OCI-LY7 (cell line): ENCODE measurements around the gene TEX14. TPM values are rescaled to one million over a fixed set of nuclear protein-coding genes. Genes with fewer than 3 reads are reported as not detected.

ENCODE experiments used
- BruUV-seq: library from RNA; stranded (reverse); fragments of 400-500 nt; replicated peaks from 2 replicates; lab custom pipeline; 2021; lab: Mats Ljungman, UMichigan
- CTCF ChIA-PET: fragments of 300-600 bp; sonication (Branson Sonifier 250); formaldehyde crosslinking; loops from one replicate; lab custom pipeline; 2022; ENCODE audit warnings: antibody characterized with exemption; ENCODE audit not compliant: unreplicated experiment; lab: Charles Lee
- POLR2A ChIA-PET: fragments of 300-600 bp; sonication (Branson Sonifier 250); formaldehyde crosslinking; loops from one replicate; lab custom pipeline; 2022; ENCODE audit warnings: antibody characterized with exemption; lab: Charles Lee
- DNase-seq: peaks from one replicate; pipeline ENCODE4 v3.0.0-alpha.2; 2015; ENCODE audit warnings: low spot score
- H2AFZ ChIP-seq: fragments of 200-600 bp; sonication (generic), shearing (Covaris generic); 2 replicates; pipeline ENCODE4 v1.6.1; 2014; ENCODE audit warnings: mild to moderate bottlenecking, antibody characterized with exemption, low read length, moderate library complexity
- H3K27ac ChIP-seq: fragments of 200-600 bp; sonication (generic); 2 replicates; pipeline ENCODE4 v1.5.1; 2014; ENCODE audit warnings: mixed run types, low read depth, mild to moderate bottlenecking, moderate library complexity, low read length, inconsistent platforms; ENCODE audit not compliant: poor library complexity, severe bottlenecking
- H3K36me3 ChIP-seq: fragments of 200-600 bp; sonication (generic); 2 replicates; pipeline ENCODE4 v1.6.1; 2014; ENCODE audit warnings: mild to moderate bottlenecking, antibody characterized with exemption, low read length, moderate library complexity, mixed read lengths; ENCODE audit not compliant: insufficient read depth
- H3K4me1 ChIP-seq: fragments of 200-600 bp; sonication (generic); 2 replicates; pipeline ENCODE4 v1.5.1; 2014; ENCODE audit warnings: mild to moderate bottlenecking, low read length; ENCODE audit not compliant: insufficient read depth, poor library complexity, severe bottlenecking
- H3K4me2 ChIP-seq: fragments of 200-600 bp; sonication (generic); 2 replicates; pipeline ENCODE4 v1.6.1; 2014; ENCODE audit warnings: mild to moderate bottlenecking, low read length
- H3K4me3 ChIP-seq: fragments of 200-600 bp; sonication (generic); 2 replicates; pipeline ENCODE4 v1.5.1; 2014; ENCODE audit warnings: mild to moderate bottlenecking, low read depth, low read length; ENCODE audit not compliant: poor library complexity, severe bottlenecking
- H3K79me2 ChIP-seq: fragments of 200-600 bp; sonication (generic); 2 replicates; pipeline ENCODE4 v1.6.1; 2016; ENCODE audit warnings: low read depth, mild to moderate bottlenecking, low read length, moderate library complexity, mixed read lengths; ENCODE audit not compliant: insufficient read depth
- H3K9me2 ChIP-seq: fragments of 200-600 bp; sonication (generic); 2 replicates; pipeline ENCODE4 v1.6.1; 2016; ENCODE audit warnings: mild to moderate bottlenecking, low read length, mixed read lengths; ENCODE audit not compliant: insufficient read depth
- H3K9me3 ChIP-seq: fragments of 200-600 bp; sonication (generic); 2 replicates; pipeline ENCODE4 v1.6.1; 2014; ENCODE audit warnings: mild to moderate bottlenecking, mixed run types, low read length, mixed read lengths
- H4K20me1 ChIP-seq: fragments of 200-600 bp; sonication (generic); 2 replicates; pipeline ENCODE4 v1.6.1; 2014; ENCODE audit warnings: mild to moderate bottlenecking, antibody characterized with exemption, low read length, moderate library complexity, mixed read lengths; ENCODE audit not compliant: insufficient read depth
- EZH2phosphoT487 ChIP-seq: fragments of 200-600 bp; sonication (generic); IDR thresholded peaks from 2 replicates; pipeline ENCODE4 v1.6.1; 2018; ENCODE audit warnings: low read depth, borderline replicate concordance, mild to moderate bottlenecking, mixed run types, antibody characterized with exemption, low read length, moderate library complexity, mixed read lengths
- intact Hi-C: fragments of 100-400 bp; cut with micrococcal nuclease; formaldehyde crosslinking; loops from one replicate; pipeline ENCODE4 v1.10.0; 2022; ENCODE audit not compliant: unreplicated experiment
- total RNA-seq, 2 experiments: library from RNA; depleted of rRNA in 1 of 2; stranded (reverse); fragments of >200 nt in 1 of 2; shearing (Covaris generic) in 1 of 2; gene quantifications; 2 replicates each; pipeline ENCODE4 v1.2.3, GENCODE V29; 2014 to 2022
- TF ChIP-seq, protein P1 (sequence below): fragments of 200-600 bp; sonication (generic); conservative IDR thresholded peaks from 2 replicates; pipeline ENCODE4 v1.5.1; 2014; ENCODE audit warnings: mild to moderate bottlenecking, antibody characterized with exemption, low read length, moderate library complexity, mixed read lengths

Gene TEX14
- total RNA-seq, 2 experiments from 2014 or later, result 0.69 to 2.3 TPM

DNA sequence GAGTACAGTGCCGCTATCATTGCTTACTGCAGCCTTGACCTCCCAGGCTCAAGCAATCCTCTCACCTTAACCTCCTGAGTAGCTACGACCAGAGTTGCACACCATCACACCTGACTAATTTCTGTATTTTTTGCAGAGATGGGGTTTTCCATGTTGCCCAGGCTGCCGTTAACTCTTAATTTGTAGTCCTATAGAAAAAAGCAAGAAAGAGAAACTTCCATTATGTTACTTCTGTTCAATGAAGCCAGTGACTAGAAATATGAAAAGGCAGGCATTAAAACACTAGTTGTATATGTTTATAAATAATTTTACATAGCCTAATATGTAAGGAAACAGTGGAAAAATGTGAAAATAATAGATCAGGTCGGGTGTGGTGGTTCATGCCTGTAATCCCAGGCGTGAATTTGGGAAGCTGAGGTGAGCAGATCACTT lies 10.2 kb upstream of the TEX14 start:
- CTCF ChIA-PET, result no interaction called here
- intact Hi-C loops, result no loop called here
- no peak overlapping the region for H3K4me3 ChIP-seq
- POLR2A ChIA-PET, result interaction anchor here (1.2 kb wide), 1 partner anchor 339 kb away, joined by 3 read pairs; no protein-coding TSS in a partner anchor
- BruUV-seq, result no TSS peak
- H3K9me2 ChIP-seq, result no peaks in the 10 kb centered on the region
- H3K9me3 ChIP-seq, result no peaks in the 10 kb centered on the region
- H2AFZ ChIP-seq, result no peak overlapping the region
- DNase-seq, result no peak
- H4K20me1 ChIP-seq, result no peaks in the 10 kb centered on the region
- H3K79me2 ChIP-seq, result no peaks in the 10 kb centered on the region
- no peak for TF ChIP-seq EZH2phosphoT487
- TF ChIP-seq, protein P1, sequence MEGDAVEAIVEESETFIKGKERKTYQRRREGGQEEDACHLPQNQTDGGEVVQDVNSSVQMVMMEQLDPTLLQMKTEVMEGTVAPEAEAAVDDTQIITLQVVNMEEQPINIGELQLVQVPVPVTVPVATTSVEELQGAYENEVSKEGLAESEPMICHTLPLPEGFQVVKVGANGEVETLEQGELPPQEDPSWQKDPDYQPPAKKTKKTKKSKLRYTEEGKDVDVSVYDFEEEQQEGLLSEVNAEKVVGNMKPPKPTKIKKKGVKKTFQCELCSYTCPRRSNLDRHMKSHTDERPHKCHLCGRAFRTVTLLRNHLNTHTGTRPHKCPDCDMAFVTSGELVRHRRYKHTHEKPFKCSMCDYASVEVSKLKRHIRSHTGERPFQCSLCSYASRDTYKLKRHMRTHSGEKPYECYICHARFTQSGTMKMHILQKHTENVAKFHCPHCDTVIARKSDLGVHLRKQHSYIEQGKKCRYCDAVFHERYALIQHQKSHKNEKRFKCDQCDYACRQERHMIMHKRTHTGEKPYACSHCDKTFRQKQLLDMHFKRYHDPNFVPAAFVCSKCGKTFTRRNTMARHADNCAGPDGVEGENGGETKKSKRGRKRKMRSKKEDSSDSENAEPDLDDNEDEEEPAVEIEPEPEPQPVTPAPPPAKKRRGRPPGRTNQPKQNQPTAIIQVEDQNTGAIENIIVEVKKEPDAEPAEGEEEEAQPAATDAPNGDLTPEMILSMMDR, result no peak
- H3K4me1 ChIP-seq, result no peaks in the 10 kb centered on the region
- no peak overlapping the region for H3K4me2 ChIP-seq
- peaks cover 74% of the 10 kb centered on the region for H3K36me3 ChIP-seq
- no peak overlapping the region for H3K27ac ChIP-seq

GRCh38 chr17:58699771-58700170 lies 7.9 kb upstream of the TEX14 start:
- intact Hi-C loops, result loop anchor here (10.0 kb wide), 1 partner anchor 185 kb away; the partner anchor contains the start of gene MTMR4
- Histone ChIP-seq H3K4me1 (peaks cover 4% of the 10 kb centered on the region), H3K9me3 (no peaks in the 10 kb centered on the region), H3K4me3 (no peak overlapping the region), H3K4me2 (no peak overlapping the region), H3K9me2 (no peaks in the 10 kb centered on the region), H3K79me2 (peaks cover 15% of the 10 kb centered on the region), H3K27ac (no peak overlapping the region), H3K36me3 (peaks cover 83% of the 10 kb centered on the region), H4K20me1 (no peaks in the 10 kb centered on the region), H2AFZ (no peak overlapping the region)
- POLR2A ChIA-PET, result interaction anchor here (0.5 to 1.3 kb wide), 4 partner anchors 14 to 68 kb away, joined by 3 to 4 read pairs (median 3); no protein-coding TSS in a partner anchor
- DNase-seq, result no peak
- CTCF ChIA-PET, result no interaction called here
- no TSS peak for BruUV-seq
- no peak for TF ChIP-seq EZH2phosphoT487
- TF ChIP-seq, protein P1, result no peak

DNA sequence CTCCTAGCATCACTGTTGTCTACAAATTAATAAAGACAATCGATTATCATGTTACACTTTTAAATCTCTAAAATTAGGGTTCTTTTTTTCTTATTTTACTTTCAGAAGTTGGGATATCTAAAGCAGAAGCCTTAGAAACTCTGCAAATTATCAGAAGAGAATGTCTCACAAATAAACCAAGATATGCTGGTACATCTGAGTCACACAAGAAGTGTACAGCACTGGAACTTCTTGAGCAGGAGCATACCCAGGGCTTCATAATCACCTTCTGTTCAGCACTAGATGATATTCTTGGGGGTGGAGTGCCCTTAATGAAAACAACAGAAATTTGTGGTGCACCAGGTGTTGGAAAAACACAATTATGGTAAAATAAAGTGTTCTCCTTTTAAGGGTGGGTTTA lies 3.0 kb upstream of the TEX14 start:
- no peak overlapping the region for H3K27ac ChIP-seq
- CTCF ChIA-PET, result no interaction called here

More for the DNA sequence above, 3.0 kb upstream of the TEX14 start:
- TF ChIP-seq, protein P1, result no peak
- no peak for TF ChIP-seq EZH2phosphoT487
- Histone ChIP-seq H3K79me2 (peaks cover 37% of the 10 kb centered on the region), H3K4me1 (peaks cover 23% of the 10 kb centered on the region), H3K4me3 (peak overlapping the region; percentile 84), H3K4me2 (peak overlapping the region; percentile 89), H2AFZ (no peak overlapping the region), H3K9me2 (no peaks in the 10 kb centered on the region), H3K36me3 (peaks cover 47% of the 10 kb centered on the region), H4K20me1 (peaks cover 6% of the 10 kb centered on the region; the same call in 1 of the 2 replicates), H3K9me3 (no peaks in the 10 kb centered on the region)
- POLR2A ChIA-PET, result interaction anchor here (0.7 to 2.0 kb wide), 2 partner anchors 29 to 129 kb away, joined by 4 to 5 read pairs; no protein-coding TSS in a partner anchor
- DNase-seq, result no peak
- BruUV-seq, result no TSS peak
- intact Hi-C loops, result loop anchor here (10.0 kb wide), 1 partner anchor 180 kb away; the partner anchor contains the start of gene MTMR4
